HG03175 (cell line): ENCODE results near the gene LGALS3.

Source experiments
- ATAC-seq: cut with Tn5 transposase; IDR thresholded peaks from one replicate; pipeline ENCODE4 v1.9.1; 2021; ENCODE audit warnings: mild to moderate bottlenecking, moderate library complexity; ENCODE audit not compliant: unreplicated experiment

Gene LGALS3

GRCh38 chr14:55129428-55130195, 560 bp downstream of the LGALS3 start:
- ATAC-seq = peak; percentile 64

- no peak for ATAC-seq
Observed at GRCh38 chr14:55130196-55130550, 1.1 kb downstream of the LGALS3 start.

- no peak for ATAC-seq
Observed at GRCh38 chr14:55131370-55132137, 2.5 kb downstream of the LGALS3 start.

GRCh38 chr14:55133416-55133815, 4.4 kb downstream of the LGALS3 start:
- no peak for ATAC-seq

- ATAC-seq = no peak
Observed at GRCh38 chr14:55136241-55136640, 7.2 kb downstream of the LGALS3 start.

- ATAC-seq = no peak
Observed at GRCh38 chr14:55136885-55137786, 8.1 kb downstream of the LGALS3 start.

GRCh38 chr14:55138091-55138490, 9.0 kb downstream of the LGALS3 start:
- ATAC-seq = no peak

GRCh38 chr14:55139141-55139540, 10.1 kb downstream of the LGALS3 start:
- no peak for ATAC-seq

- no peak for ATAC-seq
Observed at GRCh38 chr14:55139696-55140509, 10.9 kb downstream of the LGALS3 start.

GRCh38 chr14:55141825-55142224, 12.8 kb downstream of the LGALS3 start:
- no peak for ATAC-seq

- no peak for ATAC-seq
Observed at GRCh38 chr14:55142466-55142865, 13.4 kb downstream of the LGALS3 start.

- no peak for ATAC-seq
Observed at GRCh38 chr14:55146425-55146824, 17.4 kb downstream of the LGALS3 start.

- ATAC-seq = no peak
Observed at GRCh38 chr14:55151601-55152000, 22.5 kb downstream of the LGALS3 start.

- no peak for ATAC-seq
Observed at GRCh38 chr14:55152052-55152753, 23.2 kb downstream of the LGALS3 start.

- no peak for ATAC-seq
Observed at GRCh38 chr14:55153951-55154350, 24.9 kb downstream of the LGALS3 start.

GRCh38 chr14:55157080-55157479, 28.0 kb downstream of the LGALS3 start:
- no peak for ATAC-seq

- ATAC-seq = no peak
Observed at GRCh38 chr14:55158412-55158811, 29.4 kb downstream of the LGALS3 start.

GRCh38 chr14:55160989-55161388, 31.9 kb downstream of the LGALS3 start:
- no peak for ATAC-seq

GRCh38 chr14:55170526-55170925, 41.5 kb downstream of the LGALS3 start:
- ATAC-seq = no peak

GRCh38 chr14:55180006-55180405, 51.0 kb downstream of the LGALS3 start:
- no peak for ATAC-seq
